ENCODE results near the gene CCDC51. TPM values are rescaled to one million over a fixed set of nuclear protein-coding genes. Genes with fewer than 3 reads are reported as not detected.

The CCDC51 gene
- total RNA-seq, 1 experiment from 2014 or later, result 29.3 TPM

GRCh38 chr3:48475188-48475587, 35.3 kb upstream of the CCDC51 start:
- Histone ChIP-seq H3K27ac (ENCODE audit: low read depth, low read length) (no peak overlapping the region), H3K36me3 (ENCODE audit: control insufficient read depth in 1 of 2, insufficient read depth in 2 of 2, low read length in 2 of 2) (no peaks in the 10 kb centered on the region), H4K20me1 (ENCODE audit: insufficient read depth) (no peaks in the 10 kb centered on the region), H3K27me3 (ENCODE audit: insufficient read depth, low read length) (no peaks in the 10 kb centered on the region), H3K9me3 (ENCODE audit: control insufficient read depth in 1 of 2, insufficient read depth in 1 of 2, low read depth in 1 of 2, low read length in 2 of 2) (no peaks in the 10 kb centered on the region), H2AFZ (ENCODE audit: low read depth, low read length, poor library complexity, severe bottlenecking) (no peak overlapping the region), H3K79me2 (ENCODE audit: insufficient read depth, low read length) (peaks cover 22% of the 10 kb centered on the region), H3K9me2 (ENCODE audit: insufficient read depth) (no peaks in the 10 kb centered on the region), H3K4me1 (ENCODE audit: control insufficient read depth in 1 of 2, insufficient read depth in 2 of 2, low read length in 2 of 2) (peaks cover 20 to 29% of the 10 kb centered on the region in 2 experiments; a peak in 3 of 4 replicates), H3K4me2 (ENCODE audit: low read length) (no peak overlapping the region), H3K9ac (ENCODE audit: low read length) (no peak overlapping the region), H3K4me3 (replicated peaks in 1 of 2; ENCODE audit: low read depth in 1 of 2, low read length in 2 of 2) (no peak overlapping the region)
- no peak for ATAC-seq
- no TSS peak for BruUV-seq (replicated peaks)
- ChIA-PET RAD21 (ENCODE audit: low non-redundant PET in 1 of 2, low total read pairs in 2 of 2, uncharacterized antibody in 2 of 2, unreplicated experiment in 2 of 2) (no interaction called here), CTCF (no interaction called here), POLR2A (no interaction called here)
- intact Hi-C loops (cut with micrococcal nuclease), result no loop called here
- no peak for DNase-seq (ENCODE audit: low read depth, low spot score)
- TF ChIP-seq CEBPB (IDR thresholded peaks at IDR 0.05; ENCODE audit: low read depth), result no peak
- no peak for TF ChIP-seq ZFX (IDR thresholded peaks at IDR 0.05)
- TF ChIP-seq ZNF274 (IDR thresholded peaks at IDR 0.05; ENCODE audit: low read depth, low read length), result no peak
- TF ChIP-seq SIN3A (IDR thresholded peaks at IDR 0.05; ENCODE audit: low read depth), result no peak
- no peak for TF ChIP-seq RAD21 (IDR thresholded peaks at IDR 0.05; ENCODE audit: low read depth)
- TF ChIP-seq SRF (IDR thresholded peaks at IDR 0.05; ENCODE audit: low read depth), result no peak
- TF ChIP-seq ELF1 (IDR thresholded peaks at IDR 0.05; ENCODE audit: borderline replicate concordance, low read depth), result no peak
- TF ChIP-seq EZH2 (IDR thresholded peaks at IDR 0.05), result no peak
- no peak for TF ChIP-seq ATF3 (IDR thresholded peaks at IDR 0.05)
- TF ChIP-seq TCF7L2 (IDR thresholded peaks at IDR 0.05; ENCODE audit: borderline replicate concordance, extremely low read depth, insufficient read depth, insufficient read length), result no peak
- no peak for TF ChIP-seq MAX (IDR thresholded peaks at IDR 0.05)
- TF ChIP-seq POLR2AphosphoS5 (IDR thresholded peaks at IDR 0.05; ENCODE audit: low read depth, low read length), result no peak
- no peak for TF ChIP-seq FOSL1 (IDR thresholded peaks at IDR 0.05; ENCODE audit: low read depth)
- no peak for TF ChIP-seq CTCF (IDR thresholded peaks at IDR 0.05 in 2 of 3, conservative IDR thresholded peaks at IDR 0.05 in 1 of 3; ENCODE audit: borderline replicate concordance in 1 of 3, insufficient read depth in 1 of 3, low read depth in 2 of 3, low read length in 2 of 3)
- no peak for TF ChIP-seq JUND (IDR thresholded peaks at IDR 0.05)
- TF ChIP-seq SP1 (IDR thresholded peaks at IDR 0.05; ENCODE audit: low read depth), result no peak
